NCI-H2227 (cell line): Measurements from ENCODE around the gene BPIFB1.

ENCODE experiments used
- DNase-seq: peaks from one replicate; lab custom pipeline; 2025; ENCODE audit not compliant: unreplicated experiment; lab: John Stamatoyannopoulos, UW

The BPIFB1 gene

DNA sequence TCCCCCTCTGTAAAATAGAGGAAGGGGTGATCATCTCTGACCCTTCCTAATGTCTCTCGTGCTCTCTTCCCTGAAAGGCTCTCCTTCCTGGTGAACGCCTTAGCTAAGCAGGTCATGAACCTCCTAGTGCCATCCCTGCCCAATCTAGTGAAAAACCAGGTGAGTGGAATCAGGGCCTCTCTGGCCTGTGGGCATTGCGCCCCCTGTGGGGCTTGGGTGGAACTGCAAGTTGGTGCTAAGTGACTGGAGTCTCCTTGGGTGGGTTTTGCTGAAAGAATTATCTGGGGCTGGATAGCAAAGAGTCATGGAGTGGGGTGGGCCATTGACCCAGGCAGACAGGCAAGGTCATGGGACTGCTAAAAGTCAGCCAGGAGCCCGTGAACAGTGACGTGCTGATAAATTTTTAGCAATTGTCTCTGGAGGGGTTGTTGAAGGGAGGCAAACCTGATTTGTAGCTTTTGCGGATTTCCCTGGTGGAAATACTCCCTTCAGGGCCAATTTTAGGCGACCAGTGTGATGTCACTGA is 8.9 kb downstream of the BPIFB1 start:
- DNase-seq, result peak; percentile 37

DNA sequence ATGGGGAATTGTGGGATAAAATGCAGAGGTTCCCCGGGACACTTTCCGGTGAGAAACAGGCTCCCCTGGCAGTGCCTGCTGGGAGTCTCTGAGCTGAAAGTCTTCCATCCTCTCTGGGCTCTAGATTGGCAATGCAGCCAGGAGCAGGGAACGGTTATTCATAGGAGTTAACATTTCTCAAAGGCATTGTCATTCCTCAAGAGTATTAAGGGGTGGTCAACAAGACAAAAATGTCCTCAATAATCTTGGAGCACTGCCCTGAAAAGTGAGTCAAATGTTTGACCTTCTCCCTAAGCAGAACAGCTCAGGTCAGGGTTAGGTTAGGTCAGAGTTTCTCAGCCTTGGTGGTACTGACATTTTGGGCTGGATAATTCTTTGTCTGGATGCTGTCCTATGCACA is 13.2 kb downstream of the BPIFB1 start:
- DNase-seq, result no peak

- no peak for DNase-seq
Measured at GRCh38 chr20:33298391-33298790, 15.4 kb downstream of the BPIFB1 start.

DNA sequence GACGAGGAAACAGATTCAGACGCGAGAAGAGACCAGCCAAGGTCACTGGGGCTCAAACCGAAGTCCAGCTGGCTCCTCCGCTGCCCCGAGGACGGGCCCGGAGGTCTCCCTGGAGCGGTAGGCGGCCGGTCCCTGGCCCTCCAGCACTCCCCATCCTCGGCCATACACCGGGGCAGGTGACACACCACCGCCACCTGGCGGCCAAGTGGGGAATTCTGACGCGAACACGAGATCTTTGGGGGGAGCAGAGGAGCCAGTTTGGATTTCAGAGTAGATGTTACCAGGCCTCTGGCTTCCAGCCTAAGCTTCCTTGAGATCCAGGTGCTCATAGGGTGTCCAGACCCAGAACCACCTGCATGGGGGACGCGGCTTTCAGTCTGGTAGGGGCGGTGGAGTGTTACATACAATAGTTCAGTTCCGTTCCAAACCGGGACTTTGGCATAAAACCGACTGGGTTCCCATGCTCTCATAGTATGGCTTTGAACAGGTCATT is 16.1 kb downstream of the BPIFB1 start:
- peak; percentile 84 for DNase-seq

DNA sequence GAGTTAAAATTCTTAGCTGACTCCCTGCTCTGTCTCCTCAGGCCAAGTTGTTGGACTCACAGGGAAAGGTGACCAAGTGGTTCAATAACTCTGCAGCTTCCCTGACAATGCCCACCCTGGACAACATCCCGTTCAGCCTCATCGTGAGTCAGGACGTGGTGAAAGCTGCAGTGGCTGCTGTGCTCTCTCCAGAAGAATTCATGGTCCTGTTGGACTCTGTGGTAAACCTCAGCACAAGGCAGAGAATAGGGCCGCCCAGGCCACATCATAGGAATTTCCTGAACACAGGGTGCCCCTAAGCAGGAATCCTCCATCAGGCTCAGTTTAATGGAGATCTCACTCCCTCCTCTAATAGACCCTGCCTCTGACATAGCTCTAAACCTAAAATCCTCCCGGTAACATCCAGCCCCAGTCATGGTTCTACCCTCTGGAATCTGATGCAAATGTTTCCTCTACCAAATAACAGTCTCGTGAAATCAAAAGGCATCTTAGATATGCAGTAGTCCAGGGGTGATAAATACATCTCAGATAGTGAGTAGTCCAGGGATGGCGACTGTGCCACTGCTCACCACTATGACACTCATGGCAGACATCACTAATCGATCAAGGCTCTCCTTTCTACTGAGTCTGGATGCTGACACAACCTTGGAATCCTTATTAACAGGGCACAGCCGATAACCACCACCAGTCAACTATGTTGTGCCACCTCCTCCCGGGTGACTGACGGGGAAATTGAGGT is 18.3 kb downstream of the BPIFB1 start:
- DNase-seq, result no peak

DNA sequence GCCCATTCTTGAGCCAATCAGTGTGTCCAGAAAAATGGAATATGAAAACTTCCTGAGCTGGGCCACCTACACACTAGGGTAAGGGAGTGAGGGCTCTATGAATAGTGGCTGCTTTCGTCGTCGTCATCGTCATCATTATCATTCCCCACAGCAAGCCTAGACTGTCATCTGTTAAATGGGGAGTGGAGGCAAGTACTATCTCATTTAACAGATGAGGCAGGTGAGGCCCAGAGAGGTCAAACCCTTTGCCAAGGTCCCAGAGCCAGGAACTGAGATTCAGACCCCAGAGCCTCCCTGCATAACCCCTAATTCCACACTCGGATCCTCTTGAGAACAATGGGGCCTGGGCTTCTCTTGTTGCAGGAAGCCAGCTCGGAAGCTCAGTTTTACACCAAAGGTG is 20.6 kb downstream of the BPIFB1 start:
- DNase-seq, result no peak

DNA sequence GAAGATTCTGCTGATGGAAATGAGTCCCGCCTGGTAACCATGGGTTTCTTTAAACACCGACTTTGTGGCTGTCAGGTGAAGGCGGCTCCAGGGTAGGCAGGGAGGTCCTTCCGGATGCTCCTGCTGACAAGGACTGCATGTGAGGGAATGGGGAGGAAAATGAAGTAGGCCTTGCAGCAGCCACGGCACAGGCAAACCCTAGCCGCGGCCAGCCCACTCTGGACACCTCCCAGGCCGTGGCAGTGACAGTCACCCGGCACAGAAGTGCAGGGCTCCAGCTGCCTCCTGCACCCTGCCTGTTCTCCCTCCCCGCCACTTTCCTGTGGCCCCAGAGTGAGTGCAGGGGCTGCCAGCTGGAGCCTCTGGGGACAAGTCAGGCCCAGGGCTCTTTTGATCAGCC is 21.0 kb downstream of the BPIFB1 start:
- no peak for DNase-seq

- DNase-seq, result no peak
Measured at GRCh38 chr20:33305589-33306057, 22.6 kb downstream of the BPIFB1 start.

DNA sequence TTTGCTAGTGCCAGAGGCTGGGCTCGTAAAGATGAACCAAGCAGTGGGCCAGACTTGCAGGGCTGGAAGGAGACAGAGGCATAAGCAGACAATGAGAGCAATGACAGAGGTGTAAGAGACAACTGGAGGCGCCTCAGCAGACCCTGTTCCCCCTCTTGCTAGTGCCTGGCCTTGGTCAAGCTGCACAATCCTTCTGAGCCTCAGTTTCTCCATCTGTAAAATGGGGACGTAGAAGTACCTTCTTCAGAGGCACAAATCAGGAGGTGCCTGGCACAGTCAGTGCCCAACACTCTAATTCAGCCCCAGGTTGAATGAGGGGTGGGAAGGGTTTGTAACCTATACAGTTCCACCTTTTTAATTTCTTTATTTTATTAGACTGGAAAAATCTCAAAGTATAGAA is 23.2 kb downstream of the BPIFB1 start:
- DNase-seq, result no peak

GRCh38 chr20:33306807-33307206 is 23.8 kb downstream of the BPIFB1 start:
- DNase-seq, result no peak

DNA sequence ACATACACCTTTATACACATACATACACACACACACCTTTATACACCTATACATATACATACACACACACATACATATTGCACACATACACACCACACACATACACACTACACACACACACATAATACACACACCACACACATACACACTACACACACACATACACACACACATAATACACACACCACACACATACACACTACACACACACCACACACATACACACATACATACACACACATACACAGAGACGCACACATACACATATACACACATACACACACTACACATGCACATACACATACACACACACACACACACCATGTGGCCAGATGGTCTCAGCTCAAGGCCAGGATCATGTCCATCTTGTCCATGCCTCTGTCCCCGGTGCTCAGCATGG is 25.7 kb downstream of the BPIFB1 start:
- DNase-seq, result no peak

DNA sequence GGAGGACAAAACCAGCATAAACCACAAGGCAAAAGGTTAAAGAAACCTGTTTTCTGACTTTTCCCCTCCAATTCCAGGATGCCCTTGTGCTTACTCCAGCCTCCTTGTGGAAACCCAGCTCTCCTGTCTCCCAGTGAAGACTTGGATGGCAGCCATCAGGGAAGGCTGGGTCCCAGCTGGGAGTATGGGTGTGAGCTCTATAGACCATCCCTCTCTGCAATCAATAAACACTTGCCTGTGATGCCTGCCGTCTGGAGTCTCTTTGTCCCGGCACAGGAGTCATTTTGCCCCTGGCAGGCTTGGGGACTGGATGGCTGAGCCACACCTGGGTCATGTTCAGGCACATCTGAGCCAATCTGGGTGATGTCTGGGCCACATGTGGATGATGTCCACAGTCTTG is 26.6 kb downstream of the BPIFB1 start:
- DNase-seq, result no peak

DNA sequence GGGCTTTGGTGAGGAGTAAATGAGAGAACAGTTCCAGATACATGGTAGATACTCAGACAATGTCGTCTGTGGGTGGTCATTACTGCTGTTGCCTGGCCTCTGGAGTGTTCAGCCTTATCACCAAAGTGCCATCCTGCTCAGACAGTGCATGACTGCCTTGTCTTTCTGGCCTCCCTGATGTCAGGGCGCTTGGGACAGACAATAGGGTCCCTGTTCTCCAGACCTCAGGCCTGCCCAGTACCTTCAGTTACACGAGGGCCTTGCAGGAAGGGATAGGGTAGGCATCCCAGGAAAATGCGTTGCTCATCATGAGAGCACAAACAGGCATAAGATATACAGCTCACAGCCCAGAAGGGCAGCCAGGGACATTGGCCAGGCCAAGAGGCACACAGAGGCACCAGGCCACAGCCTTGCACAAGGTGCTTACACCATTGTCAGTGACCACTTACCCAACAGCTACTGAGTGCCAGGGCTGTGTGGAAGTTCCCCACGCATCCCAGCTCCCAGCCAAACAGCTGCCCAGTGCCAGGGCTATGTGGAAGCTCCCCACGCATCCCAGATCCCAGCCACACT is 27.4 kb downstream of the BPIFB1 start:
- no peak for DNase-seq

GRCh38 chr20:33311011-33311410 is 28.0 kb downstream of the BPIFB1 start:
- no peak for DNase-seq

GRCh38 chr20:33311996-33312395 is 29.0 kb downstream of the BPIFB1 start:
- DNase-seq, result no peak

GRCh38 chr20:33312583-33312982 is 29.6 kb downstream of the BPIFB1 start:
- DNase-seq, result no peak

- no peak for DNase-seq
Measured at GRCh38 chr20:33313686-33314314, 30.8 kb downstream of the BPIFB1 start.

DNA sequence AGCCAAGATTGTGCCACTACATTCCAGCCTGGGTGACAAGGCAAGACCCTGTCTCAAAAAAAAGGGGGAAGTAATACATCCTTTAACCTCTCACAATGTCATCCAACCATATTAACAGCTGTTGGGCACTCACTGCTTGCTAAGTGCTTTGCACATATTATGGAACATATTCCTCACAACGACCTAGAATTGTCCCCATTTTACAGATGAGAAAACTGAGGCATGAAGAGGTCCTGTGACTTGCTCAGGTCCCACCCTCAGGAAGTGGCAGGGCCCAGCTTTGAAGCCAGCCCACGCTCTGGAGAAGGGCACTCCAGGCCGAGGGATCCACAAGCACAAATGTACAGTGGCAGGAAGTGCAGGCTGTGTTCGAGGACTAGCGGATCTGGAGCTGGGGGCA is 33.3 kb downstream of the BPIFB1 start:
- no peak for DNase-seq

DNA sequence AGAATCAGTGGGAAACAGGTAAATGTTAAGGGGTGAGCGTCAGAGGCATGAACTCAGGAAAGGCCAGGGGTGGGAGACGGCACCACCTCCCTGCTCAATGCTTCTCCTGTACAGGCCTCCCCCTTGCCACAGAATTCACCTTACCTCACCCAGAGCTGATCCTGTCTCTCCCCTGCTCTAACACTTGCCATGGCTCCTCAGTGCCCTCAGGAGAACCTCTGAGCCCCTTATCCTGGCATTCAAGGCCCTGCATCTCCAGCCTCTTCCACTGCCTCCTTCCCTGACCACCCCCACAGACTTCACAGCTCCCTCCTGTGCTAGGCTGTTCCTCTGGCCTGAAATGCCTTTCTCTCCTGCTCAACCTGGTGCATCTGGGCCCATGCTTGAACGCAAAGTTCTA is 33.9 kb downstream of the BPIFB1 start:
- no peak for DNase-seq

GRCh38 chr20:33317424-33318095 is 34.5 kb downstream of the BPIFB1 start:
- no peak for DNase-seq

- no peak for DNase-seq
Measured at GRCh38 chr20:33318096-33318429, 35.0 kb downstream of the BPIFB1 start.

GRCh38 chr20:33320006-33320405 is 37.0 kb downstream of the BPIFB1 start:
- DNase-seq, result no peak
